Rectal smooth muscle tissue (tissue), 1 donor: ENCODE results near the gene RPP21.
"Not testable (repeated sequence)": the region's sequence is repeated elsewhere in the genome, so short reads cannot be mapped to it uniquely, and the experiment has no call there.

ENCODE experiments used
- H3K27ac ChIP-seq: one replicate; pipeline ENCODE4 v1.7.0; 2013; ENCODE audit warnings: low read depth, low read length, inconsistent platforms
- H3K27me3 ChIP-seq: one replicate; pipeline ENCODE4 v1.7.0; 2013; ENCODE audit warnings: low read length; ENCODE audit not compliant: control insufficient read depth, insufficient read depth
- H3K36me3 ChIP-seq: one replicate; pipeline ENCODE4 v1.7.0; 2013; ENCODE audit warnings: low read length; ENCODE audit not compliant: control insufficient read depth, insufficient read depth
- H3K4me1 ChIP-seq: one replicate; pipeline ENCODE4 v1.7.0; 2013; ENCODE audit warnings: low read length; ENCODE audit not compliant: control insufficient read depth, insufficient read depth
- H3K4me3 ChIP-seq: one replicate; pipeline ENCODE4 v1.7.0; 2013; ENCODE audit warnings: low read length
- H3K9ac ChIP-seq: one replicate; pipeline ENCODE4 v1.7.0; 2013; ENCODE audit warnings: low read length

RPP21 gene

DNA sequence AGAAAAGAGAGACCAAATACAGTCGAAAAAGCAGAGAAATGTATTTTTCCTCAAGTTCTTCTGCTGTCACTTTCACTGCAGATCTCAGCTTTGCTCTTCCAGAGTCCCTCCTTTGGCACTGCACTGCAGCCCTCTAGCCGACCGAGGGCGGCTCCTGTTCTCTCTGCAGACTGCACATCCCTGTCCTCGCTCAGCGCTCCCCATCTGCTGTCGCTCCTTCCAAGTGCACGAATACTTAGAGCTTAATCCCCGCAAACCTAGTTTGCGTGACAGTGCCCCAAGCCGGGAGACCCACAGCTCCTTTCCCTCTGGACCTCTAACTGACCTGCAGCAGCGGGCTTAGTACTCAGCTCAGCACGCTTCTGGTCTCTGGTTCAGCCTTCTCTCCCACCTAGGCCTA is 15.2 kb downstream of the RPP21 start:
- H3K27ac ChIP-seq = no peak overlapping the region
- no peaks in the 10 kb centered on the region for H3K36me3 ChIP-seq
- no peak overlapping the region for H3K4me3 ChIP-seq
- H3K4me1 ChIP-seq = peaks cover 6% of the 10 kb centered on the region
- H3K9ac ChIP-seq = no peak overlapping the region
- H3K27me3 ChIP-seq = peaks cover 4% of the 10 kb centered on the region

DNA sequence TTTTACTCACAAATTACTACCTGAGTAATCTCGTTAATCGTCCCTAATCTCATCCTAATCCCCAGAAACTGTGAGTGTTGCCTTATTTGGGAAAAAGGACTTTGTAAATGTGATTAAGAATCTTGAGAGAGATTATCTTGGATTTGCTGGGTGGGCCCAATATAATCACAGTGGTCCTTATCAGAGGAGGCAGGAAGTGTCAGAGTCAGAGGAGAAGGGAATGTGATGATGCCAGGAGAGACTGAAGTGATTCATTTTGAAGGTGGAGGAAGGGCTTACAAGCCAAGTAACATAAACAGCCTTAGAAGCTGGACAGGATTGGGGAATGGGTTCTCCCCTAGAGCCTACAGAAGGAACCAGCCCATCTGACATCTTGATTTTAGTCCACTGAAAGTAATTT is 16.7 kb downstream of the RPP21 start:
- H3K4me3 ChIP-seq = no peak overlapping the region
- H3K36me3 ChIP-seq = no peaks in the 10 kb centered on the region
- H3K27me3 ChIP-seq = peaks cover 4% of the 10 kb centered on the region
- H3K4me1 ChIP-seq = peaks cover 4% of the 10 kb centered on the region
- H3K9ac ChIP-seq = no peak overlapping the region
- H3K27ac ChIP-seq = no peak overlapping the region

GRCh38 chr6:30363459-30363858 is 18.5 kb downstream of the RPP21 start:
- Histone ChIP-seq H3K27ac (no peak overlapping the region), H3K36me3 (no peaks in the 10 kb centered on the region), H3K9ac (no peak overlapping the region), H3K4me3 (no peak overlapping the region), H3K4me1 (no peaks in the 10 kb centered on the region), H3K27me3 (no peaks in the 10 kb centered on the region)

DNA sequence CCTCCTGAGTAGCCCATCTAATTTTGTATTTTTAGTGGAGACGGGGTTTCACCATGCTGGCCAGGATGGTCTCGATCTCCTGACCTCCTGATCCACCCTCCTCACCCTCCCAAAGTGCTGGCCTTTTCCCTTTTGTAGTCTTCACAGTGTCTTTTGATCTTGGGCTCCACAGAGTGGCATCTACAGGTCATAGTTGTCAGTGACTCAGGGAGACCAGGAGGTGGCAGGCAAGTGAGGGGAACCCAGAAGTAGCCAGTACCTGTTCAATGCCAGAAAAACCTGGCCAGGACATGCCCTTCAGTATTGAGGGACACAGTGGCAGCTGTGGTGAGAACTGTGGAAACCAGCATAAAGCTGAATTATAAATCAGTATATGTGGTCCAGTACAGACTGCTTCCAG is 19.6 kb downstream of the RPP21 start:
- Histone ChIP-seq H3K4me3 (no peak overlapping the region), H3K4me1 (no peaks in the 10 kb centered on the region), H3K36me3 (no peaks in the 10 kb centered on the region), H3K9ac (no peak overlapping the region), H3K27ac (no peak overlapping the region), H3K27me3 (no peaks in the 10 kb centered on the region)

DNA sequence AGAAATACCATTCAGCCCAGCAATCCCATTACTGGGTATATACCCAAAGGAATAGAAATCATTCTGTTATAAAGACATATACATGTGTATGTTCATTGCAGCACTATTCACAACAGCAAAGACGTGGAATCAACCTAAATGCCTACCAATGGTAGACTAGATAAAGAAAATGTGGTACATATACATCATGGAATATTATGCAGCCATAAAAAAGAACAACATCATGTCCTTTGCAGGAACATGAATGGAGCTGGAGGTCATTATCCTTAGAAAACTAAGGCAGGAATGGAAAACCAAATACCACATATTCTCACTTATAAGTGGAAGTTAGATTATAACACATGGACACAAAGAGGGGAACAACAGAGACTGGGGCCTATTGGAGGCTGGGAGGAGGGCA is 24.3 kb downstream of the RPP21 start:
- H3K27ac ChIP-seq, H3K27me3 ChIP-seq, H3K36me3 ChIP-seq, H3K4me3 ChIP-seq, H3K4me1 ChIP-seq, H3K9ac ChIP-seq: not testable (repeated sequence)

DNA sequence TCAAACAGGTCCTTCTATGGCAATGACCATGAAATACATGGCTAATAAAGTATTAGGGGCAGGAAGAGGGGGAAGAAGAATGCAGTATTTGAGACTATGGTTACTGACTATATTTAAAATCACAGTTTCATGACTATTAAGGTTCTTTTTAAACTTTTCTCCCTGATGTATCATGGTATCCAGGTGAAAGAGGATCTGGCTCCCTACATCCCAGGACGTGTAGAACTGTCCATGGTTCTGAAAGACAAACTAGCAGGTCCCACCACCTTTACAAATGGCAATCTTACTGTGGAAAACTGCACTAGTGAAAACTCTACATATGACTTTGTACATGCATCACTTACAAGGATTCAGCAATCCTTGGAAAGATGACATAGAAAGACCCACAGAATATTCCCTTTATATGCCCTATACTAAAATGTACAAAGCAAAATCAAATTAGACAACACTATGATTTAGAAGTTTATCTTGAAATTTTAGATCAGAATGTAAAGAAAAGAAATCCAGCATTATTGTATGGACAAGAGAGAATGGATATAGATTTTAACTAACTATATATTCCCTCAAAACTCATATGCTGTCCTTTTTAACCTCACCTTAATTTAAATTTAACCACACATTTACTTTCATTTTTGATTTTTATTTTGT is 33.5 kb downstream of the RPP21 start:
- no peak overlapping the region for H3K4me3 ChIP-seq
- no peaks in the 10 kb centered on the region for H3K36me3 ChIP-seq
- H3K27ac ChIP-seq = no peak overlapping the region
- H3K9ac ChIP-seq = no peak overlapping the region
- H3K27me3 ChIP-seq = no peaks in the 10 kb centered on the region
- no peaks in the 10 kb centered on the region for H3K4me1 ChIP-seq

DNA sequence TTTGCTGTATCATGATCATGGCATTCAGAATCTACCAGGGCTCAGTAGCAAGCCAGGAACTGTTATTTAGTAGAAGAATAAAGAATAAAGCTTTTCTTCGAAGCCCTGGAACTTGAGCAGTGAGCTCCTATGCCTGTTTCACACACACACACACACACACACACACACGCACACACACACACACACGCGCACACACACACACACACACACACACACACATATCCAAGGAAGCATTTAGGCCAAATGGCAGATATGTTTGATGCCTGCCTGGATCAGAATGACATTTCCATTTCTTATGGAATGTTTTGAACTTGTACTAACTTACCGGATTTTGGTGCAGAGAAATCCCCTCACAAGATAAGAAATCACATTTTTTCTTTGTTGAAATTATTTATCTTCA is 35.5 kb downstream of the RPP21 start:
- no peak overlapping the region for H3K27ac ChIP-seq
- no peaks in the 10 kb centered on the region for H3K27me3 ChIP-seq
- no peak overlapping the region for H3K9ac ChIP-seq
- H3K4me3 ChIP-seq = no peak overlapping the region
- H3K36me3 ChIP-seq = no peaks in the 10 kb centered on the region
- no peaks in the 10 kb centered on the region for H3K4me1 ChIP-seq

- H3K27ac ChIP-seq = no peak overlapping the region
- no peaks in the 10 kb centered on the region for H3K36me3 ChIP-seq
- no peaks in the 10 kb centered on the region for H3K4me1 ChIP-seq
- no peak overlapping the region for H3K4me3 ChIP-seq
- no peak overlapping the region for H3K9ac ChIP-seq
- H3K27me3 ChIP-seq = peaks cover 4% of the 10 kb centered on the region
Measured at GRCh38 chr6:30386166-30386565, 41.2 kb downstream of the RPP21 start.

GRCh38 chr6:30391240-30391639 is 46.3 kb downstream of the RPP21 start:
- H3K36me3 ChIP-seq = no peaks in the 10 kb centered on the region
- no peak overlapping the region for H3K9ac ChIP-seq
- H3K27ac ChIP-seq = no peak overlapping the region
- no peaks in the 10 kb centered on the region for H3K4me1 ChIP-seq
- H3K4me3 ChIP-seq = no peak overlapping the region
- H3K27me3 ChIP-seq = peaks cover 4% of the 10 kb centered on the region

GRCh38 chr6:30394139-30394538 is 49.2 kb downstream of the RPP21 start:
- no peaks in the 10 kb centered on the region for H3K36me3 ChIP-seq
- no peaks in the 10 kb centered on the region for H3K4me1 ChIP-seq
- no peak overlapping the region for H3K9ac ChIP-seq
- H3K27ac ChIP-seq = no peak overlapping the region
- peaks cover 4% of the 10 kb centered on the region for H3K27me3 ChIP-seq
- no peak overlapping the region for H3K4me3 ChIP-seq
